HG02970 (cell line): ENCODE results near the gene MSTN.

Experiments
- ATAC-seq: cut with Tn5 transposase; IDR thresholded peaks from one replicate; pipeline ENCODE4 v1.9.1; 2021; ENCODE audit warnings: mild to moderate bottlenecking, moderate library complexity, moderate number of reproducible peaks; ENCODE audit not compliant: unreplicated experiment, low FRiP score

Gene MSTN

DNA sequence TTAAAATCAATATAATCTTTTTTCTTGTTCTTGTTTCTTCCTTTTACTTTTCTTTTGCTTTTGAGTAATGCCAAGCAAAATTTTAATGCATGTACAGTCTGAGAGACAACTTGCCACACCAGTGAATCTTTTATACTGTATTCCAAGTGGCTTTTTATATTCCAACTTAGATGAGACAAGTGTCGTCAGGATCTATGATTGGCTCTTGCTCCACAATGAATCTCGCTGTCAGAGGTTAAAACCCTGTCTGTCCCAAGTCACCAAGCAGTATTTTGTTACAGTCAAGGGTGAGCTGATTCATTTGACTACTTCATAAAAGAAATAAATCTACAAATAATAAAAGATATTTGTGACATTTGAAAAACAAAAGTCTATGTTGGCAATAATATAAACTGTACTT lies at the start of gene MSTN:
MSTN (minus strand) TSS at position 129 of the 400 bp plus-strand sequence. CDS start 133 bp downstream, outside the sequence.
- no peak for ATAC-seq

DNA sequence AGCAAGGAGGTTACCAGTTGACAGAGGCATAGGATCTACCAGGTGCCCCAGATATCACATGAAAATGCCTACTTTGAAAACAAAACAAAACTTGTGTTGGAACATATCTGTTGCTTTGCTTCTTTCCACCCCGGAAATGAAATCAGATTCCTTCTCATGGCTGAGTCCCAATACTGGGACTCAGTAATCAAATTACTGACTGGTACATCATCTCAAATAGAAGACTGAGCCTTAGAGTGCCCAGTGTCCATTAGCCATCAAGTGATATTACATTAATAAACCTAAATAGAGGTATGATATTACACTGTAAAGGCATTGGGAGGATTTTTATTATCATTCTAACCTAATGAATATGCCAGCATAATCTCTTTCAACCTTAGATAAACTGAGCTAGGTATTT lies 48.6 kb upstream of the MSTN start:
- no peak for ATAC-seq

- ATAC-seq, result no peak
Observed at GRCh38 chr2:190110699-190111098, 48.2 kb upstream of the MSTN start.

GRCh38 chr2:190110131-190110530 lies 47.6 kb upstream of the MSTN start:
- ATAC-seq, result no peak

DNA sequence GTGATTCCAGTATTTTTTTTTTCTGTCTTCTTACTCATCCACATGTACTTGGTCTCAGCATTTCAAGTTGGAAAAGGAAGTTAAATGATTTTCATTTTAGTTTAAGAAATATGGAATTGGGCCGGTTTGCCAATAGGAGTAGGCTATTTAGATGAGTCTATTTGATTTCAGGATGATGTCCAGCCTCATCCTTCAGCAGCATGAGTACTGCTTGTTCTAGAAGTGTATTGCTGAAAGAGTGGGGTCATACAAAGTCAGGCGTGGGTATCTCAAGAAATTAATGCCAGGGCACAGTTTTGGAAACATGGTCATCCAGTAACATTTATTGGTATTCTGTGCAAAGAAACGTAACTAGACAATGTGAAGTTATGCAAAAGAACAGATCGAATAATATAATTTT lies 44.9 kb upstream of the MSTN start:
- no peak for ATAC-seq

- no peak for ATAC-seq
Observed at GRCh38 chr2:190106783-190107182, 44.3 kb upstream of the MSTN start.

- no peak for ATAC-seq
Observed at GRCh38 chr2:190105554-190105953, 43.0 kb upstream of the MSTN start.

- no peak for ATAC-seq
Observed at GRCh38 chr2:190103144-190103543, 40.6 kb upstream of the MSTN start.

DNA sequence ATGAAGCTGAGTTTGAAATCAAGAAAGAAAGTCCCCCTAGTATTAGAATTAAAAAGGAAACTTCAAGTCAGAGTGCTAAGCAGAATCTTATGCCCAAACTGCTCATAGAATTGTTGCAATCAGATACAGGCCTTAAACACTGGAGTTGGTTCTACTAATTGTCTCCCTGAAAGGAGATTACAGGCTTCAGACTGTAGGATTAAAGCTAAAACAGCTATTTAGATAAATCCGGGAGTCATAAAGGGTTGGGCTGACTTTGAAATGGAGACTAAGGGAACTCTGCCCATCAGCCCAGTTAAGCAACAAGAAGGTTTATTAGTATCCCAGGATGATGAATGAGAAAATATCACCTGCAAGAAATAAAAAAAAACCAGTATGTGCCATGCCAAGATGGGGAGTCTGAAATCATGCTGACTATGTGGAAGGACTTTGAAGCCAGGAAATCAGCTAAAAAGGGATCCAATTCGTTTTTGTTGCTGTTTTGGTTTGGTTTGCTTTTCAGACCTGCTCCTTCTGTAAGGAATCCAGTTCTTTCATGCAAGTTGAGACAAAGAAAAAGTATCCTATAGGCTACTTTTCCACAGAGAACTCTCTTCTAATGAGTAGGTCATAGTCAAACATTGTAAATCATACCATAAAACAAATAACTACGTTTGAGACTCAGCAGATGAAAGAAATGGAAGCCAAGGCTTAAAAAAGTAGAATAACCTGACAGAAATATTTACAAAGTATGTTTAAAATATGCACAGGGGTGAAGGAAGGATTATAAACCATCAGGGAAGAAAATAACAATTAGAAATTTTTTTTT lies 37.6 kb upstream of the MSTN start:
- ATAC-seq, result no peak

GRCh38 chr2:190098851-190099250 lies 36.3 kb upstream of the MSTN start:
- ATAC-seq, result no peak

DNA sequence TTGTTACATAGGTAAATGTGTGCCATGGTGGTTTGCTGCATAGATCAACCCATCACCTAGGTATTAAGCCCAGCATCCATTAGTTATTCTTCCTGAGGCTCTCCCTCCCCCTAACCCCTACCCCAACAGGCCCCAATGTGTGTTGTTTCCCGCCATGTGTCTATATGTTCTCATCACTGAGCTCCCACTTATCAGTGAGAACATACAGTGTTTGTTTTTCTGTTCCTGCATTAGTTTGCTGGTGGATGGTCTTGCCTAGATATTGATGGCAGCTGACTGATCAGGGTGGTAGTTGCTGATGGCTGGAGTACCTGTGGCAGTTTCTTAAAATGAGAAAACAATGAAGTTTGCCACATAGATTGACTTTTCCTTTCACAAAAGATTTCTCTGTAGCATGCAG lies 34.6 kb upstream of the MSTN start:
- no peak for ATAC-seq

GRCh38 chr2:190094316-190094871 lies 31.9 kb upstream of the MSTN start:
- ATAC-seq, result no peak

DNA sequence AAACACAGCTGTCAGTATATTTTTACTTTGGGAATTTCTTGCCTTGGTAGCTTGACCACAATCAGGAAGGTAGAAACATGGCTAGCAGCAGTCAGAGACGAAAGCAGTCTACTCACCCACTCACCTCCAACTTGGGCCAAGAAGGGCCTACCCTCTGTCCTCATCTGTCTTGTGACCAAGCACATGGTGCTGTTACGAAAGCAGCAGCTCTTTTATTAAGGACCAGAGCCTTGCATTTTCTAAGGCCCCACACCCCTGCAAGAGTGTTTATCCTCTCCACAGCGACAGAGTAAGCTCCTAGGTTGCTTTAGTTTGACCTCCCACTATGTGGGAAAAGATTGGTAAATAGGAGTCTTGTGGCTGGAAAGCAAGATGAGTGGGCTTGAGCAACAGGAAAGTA lies 31.3 kb upstream of the MSTN start:
- no peak for ATAC-seq

- ATAC-seq, result no peak
Observed at GRCh38 chr2:190090148-190090547, 27.6 kb upstream of the MSTN start.

GRCh38 chr2:190088917-190089316 lies 26.4 kb upstream of the MSTN start:
- no peak for ATAC-seq

DNA sequence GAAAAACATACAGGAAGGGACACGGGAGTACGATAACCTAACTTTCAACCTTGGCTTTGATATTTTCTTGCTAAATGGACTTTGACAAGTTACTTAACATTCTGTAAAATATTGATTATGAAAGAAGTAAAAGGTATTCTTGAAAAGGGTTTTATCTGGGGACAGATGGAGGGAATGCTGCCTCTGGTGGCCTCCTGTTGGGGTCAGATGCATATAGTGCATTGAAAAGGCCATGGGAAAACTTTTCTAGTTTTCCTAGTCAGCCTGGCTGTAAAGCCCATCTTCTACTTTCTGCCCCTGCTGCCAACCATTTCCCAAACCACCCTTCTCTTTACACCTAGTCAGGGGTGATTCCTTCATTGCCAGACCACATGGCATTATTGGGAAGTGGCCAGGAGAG lies 22.2 kb upstream of the MSTN start:
- no peak for ATAC-seq

GRCh38 chr2:190082118-190082517 lies 19.6 kb upstream of the MSTN start:
- no peak for ATAC-seq

DNA sequence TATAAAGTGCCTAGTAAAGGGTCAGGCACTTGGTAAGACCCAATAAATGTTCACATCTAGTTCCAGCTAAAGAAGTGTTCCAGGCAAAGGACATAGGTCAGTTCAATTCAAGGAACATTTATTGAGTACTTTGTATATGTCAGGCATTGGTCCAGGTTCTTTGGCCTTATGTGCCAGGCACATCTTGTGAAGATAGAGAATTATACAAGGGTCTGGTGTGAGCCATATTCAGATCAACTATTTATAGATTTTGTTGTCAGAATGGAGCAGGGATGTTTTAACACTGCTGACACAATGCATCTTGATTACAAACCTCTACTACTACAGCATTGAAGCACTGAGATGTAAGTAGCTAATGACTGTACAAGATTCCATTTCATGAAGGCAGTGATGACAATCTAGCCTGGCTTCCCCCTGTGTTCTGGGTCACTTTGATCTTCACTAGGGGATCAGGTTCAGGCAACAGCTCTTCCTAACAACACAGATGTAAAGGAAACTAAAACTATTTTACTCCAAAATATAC lies 18.1 kb upstream of the MSTN start:
- ATAC-seq, result no peak

DNA sequence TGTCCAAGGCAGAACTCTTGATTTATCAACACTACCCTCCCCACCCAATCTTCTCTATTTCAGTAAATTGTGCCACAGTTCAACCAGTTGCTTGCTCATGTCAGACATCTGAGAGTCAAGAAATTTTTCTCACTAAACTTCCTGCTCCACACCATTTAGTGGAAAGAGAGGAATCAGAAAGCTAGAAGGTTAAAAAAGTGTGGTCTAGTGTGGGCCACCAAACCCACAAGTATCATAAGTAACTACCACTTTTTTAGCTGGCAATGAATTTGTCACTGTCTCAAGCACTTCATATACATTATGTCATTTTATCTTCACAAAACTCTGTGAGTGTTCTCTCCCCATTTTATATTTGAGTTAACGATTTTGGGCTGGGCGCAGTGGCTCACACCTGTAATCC lies 16.6 kb upstream of the MSTN start:
- no peak for ATAC-seq

DNA sequence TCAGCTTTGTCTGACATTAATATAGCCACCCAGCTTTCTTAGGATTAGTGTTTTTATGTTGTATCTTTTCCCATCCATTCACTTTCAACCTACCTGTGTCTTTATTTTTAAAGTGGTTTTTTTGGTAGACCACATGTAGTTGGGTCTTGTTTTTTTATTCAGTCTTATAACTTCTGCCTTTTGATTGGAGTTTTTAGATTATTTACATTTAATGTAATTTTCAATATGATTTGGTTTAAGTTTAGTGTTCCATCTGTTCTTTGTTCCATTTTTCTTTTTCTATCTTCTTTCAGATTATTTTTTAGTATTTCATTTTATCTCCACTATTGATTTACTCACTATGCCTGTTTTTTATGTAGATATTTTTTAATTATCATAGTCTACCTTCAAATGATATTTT lies 13.1 kb upstream of the MSTN start:
- no peak for ATAC-seq

DNA sequence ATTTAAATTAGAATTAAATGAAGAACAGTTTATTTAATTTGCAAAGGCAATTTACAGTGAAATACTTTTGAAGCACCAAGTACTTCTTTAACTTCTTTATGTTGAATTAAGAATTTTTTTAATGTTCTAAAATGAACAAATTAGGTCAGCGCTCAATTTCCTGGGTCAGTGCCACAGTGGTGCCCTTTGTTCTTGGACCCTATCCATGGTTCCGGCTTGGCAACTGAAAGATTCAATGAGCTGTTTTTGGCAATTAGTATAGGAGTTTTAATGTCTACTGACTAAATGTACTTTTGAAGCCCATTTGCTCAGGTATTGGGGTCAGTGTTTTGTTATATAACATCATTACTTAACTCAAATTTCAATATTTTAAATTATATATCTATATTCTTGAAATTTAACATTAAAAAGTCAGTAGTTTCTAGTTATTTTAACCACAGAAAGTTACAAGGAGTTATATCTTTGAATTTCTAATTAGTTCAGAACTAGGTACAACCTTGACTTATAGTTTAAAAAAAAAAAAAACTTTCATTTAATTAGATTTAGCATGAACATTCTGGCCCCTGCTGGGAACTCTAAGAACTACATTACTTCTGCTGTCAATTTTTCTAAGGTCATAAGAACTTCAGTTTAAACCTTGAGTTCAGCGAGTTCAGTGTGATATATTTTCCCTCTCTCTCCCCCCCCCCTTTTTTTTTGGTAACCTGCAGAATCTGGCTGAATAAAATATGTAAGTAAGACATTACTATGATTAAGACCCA lies 7.6 kb upstream of the MSTN start:
- no peak for ATAC-seq
